Sigmoid colon (tissue), 3 donors: ENCODE measurements around the gene CRYBB1.

Source experiments
- CTCF ChIP-seq, 4 experiments: fragments of 450-650 bp in 3 of 4; fragments of 200-600 bp in 1 of 4; IDR thresholded peaks; one replicate each; pipeline ENCODE4 v1.5.1; 2016 to 2019; ENCODE audit warnings: antibody characterized with exemption in 4 of 4, mild to moderate bottlenecking in 3 of 4, moderate library complexity in 2 of 4
- POLR2A ChIP-seq, 2 donors: fragments of 450-650 bp; IDR thresholded peaks; one replicate each; pipeline ENCODE4 v1.6.1; 2016; ENCODE audit warnings: antibody characterized with exemption in 2 of 2, mild to moderate bottlenecking in 2 of 2, moderate library complexity in 2 of 2

- TF ChIP-seq POLR2A (IDR thresholded peaks at IDR 0.05) (no peak), CTCF (IDR thresholded peaks at IDR 0.05) (no peak)
These were observed 65.4 kb downstream of the CRYBB1 start for GRCh38 chr22:26552466-26552865.
